GM12873 (cell line): Measurements from ENCODE around the gene RBM33.

Experiments used
- CTCF ChIP-seq: IDR thresholded peaks from 2 replicates; pipeline ENCODE4 v1.5.1; 2012; ENCODE audit warnings: low read depth, mild to moderate bottlenecking, moderate library complexity, low read length, control low read depth; ENCODE audit not compliant: insufficient read depth; ENCODE audit errors: missing control alignments

Gene RBM33

GRCh38 chr7:155797262-155798250 is 153.1 kb downstream of the RBM33 start:
- TF ChIP-seq CTCF, result no peak

DNA sequence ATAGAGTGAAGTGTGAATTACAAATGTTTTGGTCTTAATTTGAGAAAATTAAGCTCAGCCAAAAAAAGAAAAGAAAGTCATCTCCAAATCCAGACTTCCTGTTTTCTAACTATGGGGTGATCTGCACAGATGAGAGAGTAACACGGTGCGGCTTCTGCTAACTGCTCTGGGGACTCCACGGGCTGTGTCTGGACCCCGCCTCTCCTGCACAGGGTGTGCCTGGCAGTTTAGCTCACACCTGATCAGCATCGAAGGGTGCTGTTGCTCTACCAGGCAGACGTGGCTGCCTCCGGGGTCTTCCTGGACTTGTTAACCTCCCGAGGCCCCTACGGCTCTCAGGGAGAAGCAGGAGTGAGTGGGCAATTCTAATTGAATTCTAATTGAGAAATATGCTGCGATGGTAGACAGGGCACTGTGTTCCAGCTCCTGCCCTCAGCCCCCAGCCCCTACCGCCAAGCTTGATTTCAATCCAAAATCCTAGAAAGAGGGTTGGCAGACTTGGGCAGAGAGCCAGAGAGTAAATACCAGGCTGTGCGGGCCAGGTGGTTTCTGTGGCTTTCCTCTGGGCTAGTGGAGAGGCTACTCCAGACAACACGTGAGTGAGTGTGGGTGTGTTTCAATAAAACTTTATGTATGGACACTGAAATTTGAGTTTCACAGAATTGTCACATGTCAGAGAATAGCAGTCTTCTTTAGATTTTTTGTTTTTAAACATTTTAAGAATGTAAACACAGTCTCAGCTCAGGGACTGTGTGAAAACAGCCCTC is 154.4 kb downstream of the RBM33 start:
- no peak for TF ChIP-seq CTCF

DNA sequence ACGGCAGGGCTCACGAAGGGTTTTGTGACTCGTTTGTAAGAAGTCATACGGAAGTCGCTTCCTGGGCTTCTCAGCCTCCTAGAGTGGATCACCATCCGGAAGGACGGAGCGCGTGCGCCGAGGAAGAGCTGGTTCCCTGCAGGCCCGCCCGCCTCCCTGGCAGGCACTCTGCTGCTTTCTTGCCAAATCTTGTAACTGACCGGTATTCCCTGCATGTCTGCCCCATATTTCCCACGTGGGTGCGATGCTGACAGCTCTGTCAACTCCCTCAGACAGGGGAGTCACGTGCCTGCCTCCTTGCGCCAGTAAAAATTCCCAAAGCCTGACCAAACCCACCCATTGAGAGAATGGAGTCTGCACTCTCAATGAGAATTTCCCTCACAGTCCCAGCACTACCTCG is 155.1 kb downstream of the RBM33 start:
- TF ChIP-seq CTCF, result no peak

DNA sequence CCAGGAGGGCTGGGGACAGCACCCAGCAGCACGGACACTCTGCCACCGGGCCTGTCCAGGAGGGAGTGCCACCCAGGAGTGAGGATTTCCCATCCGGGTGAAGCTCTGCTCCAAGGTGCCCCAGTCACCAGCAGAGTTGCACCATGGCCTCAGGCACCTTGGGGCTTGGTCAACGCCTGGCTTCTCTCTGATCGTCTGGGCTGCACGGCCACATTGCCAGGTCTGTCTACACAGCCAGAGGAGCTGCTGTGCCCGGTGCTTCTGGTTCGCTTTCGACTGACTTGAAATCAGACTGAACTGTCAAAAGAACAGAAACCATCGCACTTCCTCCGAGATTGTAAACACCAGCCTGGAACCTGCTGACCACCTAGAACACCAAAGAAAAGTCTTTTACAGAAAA is 155.8 kb downstream of the RBM33 start:
- TF ChIP-seq CTCF, result no peak

GRCh38 chr7:155800741-155801267 is 156.3 kb downstream of the RBM33 start:
- TF ChIP-seq CTCF, result no peak

- no peak for TF ChIP-seq CTCF
Observed at GRCh38 chr7:155802291-155802690, 157.8 kb downstream of the RBM33 start.

GRCh38 chr7:155802906-155803417 is 158.5 kb downstream of the RBM33 start:
- no peak for TF ChIP-seq CTCF
